PC-3 (cell line): ENCODE results near the gene IGF1. TPM values are rescaled to one million over a fixed set of nuclear protein-coding genes. Genes with fewer than 3 reads are reported as not detected.

ENCODE experiments used
- ATAC-seq: fragments of 200-7000 bp; cut with Tn5 transposase; 2 replicates; pipeline ENCODE4 v1.9.1; 2020; ENCODE audit warnings: mild to moderate bottlenecking, moderate library complexity
- BruUV-seq: library from RNA; stranded (reverse); fragments of 400-500 nt; replicated peaks from 2 replicates; lab custom pipeline; 2021; lab: Mats Ljungman, UMichigan
- CTCF ChIA-PET: fragments of 300-600 bp; sonication (Branson Sonifier 250); formaldehyde crosslinking; loops from one replicate; lab custom pipeline; 2022; ENCODE audit warnings: antibody characterized with exemption; lab: Charles Lee
- POLR2A ChIA-PET: fragments of 300-600 bp; sonication (Branson Sonifier 250); formaldehyde crosslinking; loops from one replicate; lab custom pipeline; 2022; ENCODE audit warnings: antibody characterized with exemption; ENCODE audit not compliant: unreplicated experiment; lab: Charles Lee
- DNase-seq: peaks from one replicate; pipeline ENCODE4 v3.0.0-alpha.2; 2015
- H2AFZ ChIP-seq: fragments of 300-600 bp; sonication (generic); 2 replicates; pipeline ENCODE4 v1.6.0; 2016; ENCODE audit warnings: antibody characterized with exemption, low read length
- H3F3A ChIP-seq: fragments of 300-600 bp; sonication (generic); one replicate; pipeline ENCODE4 v1.6.0; 2017; ENCODE audit warnings: antibody characterized with exemption, low read length, control low read depth, mild to moderate bottlenecking; ENCODE audit not compliant: unreplicated experiment
- H3K27ac ChIP-seq: fragments of 300-600 bp; sonication (generic); 2 replicates; pipeline ENCODE4 v1.5.1; 2016; ENCODE audit warnings: mild to moderate bottlenecking, low read length
- H3K27me3 ChIP-seq: fragments of 300-600 bp; sonication (generic); 2 replicates; pipeline ENCODE4 v1.6.1; 2016; ENCODE audit warnings: low read length, mixed read lengths
- H3K36me3 ChIP-seq: fragments of 300-600 bp; sonication (generic); 2 replicates; pipeline ENCODE4 v1.6.1; 2016; ENCODE audit warnings: low read depth, mixed run types, low read length, mixed read lengths
- H3K4me1 ChIP-seq: fragments of 300-600 bp; sonication (generic); 2 replicates; pipeline ENCODE4 v1.5.1; 2016; ENCODE audit warnings: low read length; ENCODE audit not compliant: insufficient read depth
- H3K4me2 ChIP-seq: fragments of 300-600 bp; sonication (generic); 2 replicates; pipeline ENCODE4 v1.6.0; 2016; ENCODE audit warnings: low read length
- H3K4me3 ChIP-seq: fragments of 300-600 bp; sonication (generic); 2 replicates; pipeline ENCODE4 v1.5.1; 2016; ENCODE audit warnings: mild to moderate bottlenecking, low read length, mixed read lengths
- H3K79me2 ChIP-seq: fragments of 300-600 bp; sonication (generic); 2 replicates; pipeline ENCODE4 v1.6.1; 2017; ENCODE audit warnings: low read length, mixed read lengths
- H3K9ac ChIP-seq: fragments of 300-600 bp; sonication (generic); 2 replicates; pipeline ENCODE4 v1.6.0; 2016; ENCODE audit warnings: mild to moderate bottlenecking, low read length
- H3K9me2 ChIP-seq: fragments of 300-600 bp; sonication (generic); replicated peaks from 2 replicates; pipeline ENCODE4 v1.6.1; 2016; ENCODE audit warnings: mixed run types, low read length, mixed read lengths
- H3K9me3 ChIP-seq: fragments of 300-600 bp; sonication (generic); 2 replicates; pipeline ENCODE4 v1.6.1; 2016; ENCODE audit warnings: low read length, mixed read lengths
- H4K20me1 ChIP-seq: fragments of 300-600 bp; sonication (generic); 2 replicates; pipeline ENCODE4 v1.6.1; 2016; ENCODE audit warnings: low read length, mixed read lengths
- CTCF ChIP-seq: fragments of 300-600 bp; sonication (generic); conservative IDR thresholded peaks from 2 replicates; pipeline ENCODE4 v1.5.1; 2017; ENCODE audit warnings: antibody characterized with exemption, low read depth, mild to moderate bottlenecking, low read length
- EZH2 ChIP-seq: fragments of 300-600 bp; sonication (generic); IDR thresholded peaks from one replicate; pipeline ENCODE4 v1.6.1; 2017; ENCODE audit warnings: antibody characterized with exemption, mild to moderate bottlenecking, low read length; ENCODE audit not compliant: unreplicated experiment
- EZH2phosphoT487 ChIP-seq: fragments of 300-600 bp; sonication (generic); IDR thresholded peaks from 2 replicates; pipeline ENCODE4 v1.6.1; 2018; ENCODE audit warnings: mild to moderate bottlenecking, antibody characterized with exemption, low read length, borderline replicate concordance
- intact Hi-C: fragments of 100-400 bp; cut with micrococcal nuclease; formaldehyde crosslinking; loops from 2 replicates; pipeline ENCODE4 v1.9.0; 2023
- total RNA-seq: library from RNA; depleted of rRNA; stranded (reverse); fragments of >200 nt; gene quantifications from 2 replicates; pipeline ENCODE4 v1.2.3, GENCODE V29; 2014

IGF1 gene
- total RNA-seq, 1 experiment from 2014 or later = not detected

GRCh38 chr12:102350070-102350469, 130.3 kb downstream of the IGF1 start:
- BruUV-seq = no TSS peak
- CTCF ChIA-PET = no interaction called here

GRCh38 chr12:102349079-102349478, 131.3 kb downstream of the IGF1 start:
- ChIA-PET CTCF (no interaction called here), POLR2A (no interaction called here)
- BruUV-seq = no TSS peak
- intact Hi-C loops = no loop called here
- H3K36me3 ChIP-seq = no peaks in the 10 kb centered on the region
- H3K9me2 ChIP-seq = no peaks in the 10 kb centered on the region
- H3K9ac ChIP-seq = no peak overlapping the region
- TF ChIP-seq EZH2 (no peak), EZH2phosphoT487 (no peak), CTCF (no peak)
- H4K20me1 ChIP-seq = no peaks in the 10 kb centered on the region
- H3K4me1 ChIP-seq = no peaks in the 10 kb centered on the region
- no peak overlapping the region for H2AFZ ChIP-seq
- no peaks in the 10 kb centered on the region for H3K27me3 ChIP-seq
- H3F3A ChIP-seq = no peaks in the 10 kb centered on the region
- ATAC-seq = no peak
- H3K9me3 ChIP-seq = peaks cover 17% of the 10 kb centered on the region
- H3K4me2 ChIP-seq = no peak overlapping the region
- no peak overlapping the region for H3K27ac ChIP-seq
- H3K4me3 ChIP-seq = no peak overlapping the region
- H3K79me2 ChIP-seq = no peaks in the 10 kb centered on the region
- DNase-seq = no peak

More at GRCh38 chr12:102350070-102350469, 130.3 kb downstream of the IGF1 start:
- H3K36me3 ChIP-seq = no peaks in the 10 kb centered on the region
- no peaks in the 10 kb centered on the region for H3F3A ChIP-seq
- no peak for TF ChIP-seq EZH2phosphoT487
- no peak for TF ChIP-seq EZH2
- no peak for TF ChIP-seq CTCF
- H3K27ac ChIP-seq = no peak overlapping the region
- H3K9ac ChIP-seq = no peak overlapping the region
- no peaks in the 10 kb centered on the region for H3K27me3 ChIP-seq
- no peak for DNase-seq
- peaks cover 17% of the 10 kb centered on the region for H3K9me3 ChIP-seq
- no peaks in the 10 kb centered on the region for H3K4me1 ChIP-seq
- intact Hi-C loops = no loop called here
- POLR2A ChIA-PET = no interaction called here
- no peak overlapping the region for H2AFZ ChIP-seq
- H3K79me2 ChIP-seq = no peaks in the 10 kb centered on the region
- no peaks in the 10 kb centered on the region for H3K9me2 ChIP-seq
- no peaks in the 10 kb centered on the region for H4K20me1 ChIP-seq
- H3K4me2 ChIP-seq = no peak overlapping the region
- H3K4me3 ChIP-seq = no peak overlapping the region
- no peak for ATAC-seq

- TF ChIP-seq CTCF = no peak
- no peak for TF ChIP-seq EZH2
- TF ChIP-seq EZH2phosphoT487 = no peak
- Histone ChIP-seq H3K9me3 (peaks cover 15% of the 10 kb centered on the region), H2AFZ (no peak overlapping the region), H3K9me2 (no peaks in the 10 kb centered on the region), H4K20me1 (no peaks in the 10 kb centered on the region), H3K79me2 (no peaks in the 10 kb centered on the region), H3F3A (no peaks in the 10 kb centered on the region), H3K36me3 (no peaks in the 10 kb centered on the region), H3K9ac (no peak overlapping the region), H3K27me3 (no peaks in the 10 kb centered on the region), H3K4me2 (no peak overlapping the region), H3K4me1 (no peaks in the 10 kb centered on the region), H3K4me3 (no peak overlapping the region), H3K27ac (no peak overlapping the region)
- ChIA-PET CTCF (no interaction called here), POLR2A (no interaction called here)
- DNase-seq = no peak
- intact Hi-C loops = no loop called here
- no peak for ATAC-seq
- no TSS peak for BruUV-seq
These were observed 132.6 kb downstream of the IGF1 start for GRCh38 chr12:102347811-102348210.
